Stimulated activated CD4-positive, alpha-beta T cell treated with anti-CD3 and anti-CD28 coated beads, Interleukin-2, amount 100 ng/mL, for 48 hours (primary cell): ENCODE data around the gene VNN1.
"Not testable (repeated sequence)": the region's sequence is repeated elsewhere in the genome, so short reads cannot be mapped to it uniquely, and the experiment has no call there.

ENCODE experiments used
- DNase-seq, 2 donors: peaks; one replicate each; pipeline ENCODE4 v3.0.0-alpha.2; 2020

VNN1 gene

GRCh38 chr6:132725471-132725870, 11.6 kb upstream of the VNN1 start:
- no peak for DNase-seq

GRCh38 chr6:132719736-132720448, 6.0 kb upstream of the VNN1 start:
- no peak for DNase-seq

- DNase-seq = no peak
Observed at GRCh38 chr6:132715881-132716637, 2.2 kb upstream of the VNN1 start.

GRCh38 chr6:132715204-132715603, 1.3 kb upstream of the VNN1 start:
- DNase-seq = no peak

- DNase-seq = no peak
Observed at GRCh38 chr6:132714160-132714559, 305 bp upstream of the VNN1 start.

- DNase-seq = no peak
Observed at GRCh38 chr6:132712366-132712765, 1.5 kb downstream of the VNN1 start.

GRCh38 chr6:132708771-132709170, 5.1 kb downstream of the VNN1 start:
- DNase-seq = no peak

- no peak for DNase-seq
Observed at GRCh38 chr6:132708002-132708401, 5.9 kb downstream of the VNN1 start.

GRCh38 chr6:132706756-132707155, 7.1 kb downstream of the VNN1 start:
- not testable (repeated sequence) for DNase-seq

- DNase-seq = no peak
Observed at GRCh38 chr6:132703936-132704335, 9.9 kb downstream of the VNN1 start.

- DNase-seq = no peak
Observed at GRCh38 chr6:132698608-132699007, 15.2 kb downstream of the VNN1 start.

GRCh38 chr6:132695773-132696172, 18.1 kb downstream of the VNN1 start:
- no peak for DNase-seq

- no peak for DNase-seq
Observed at GRCh38 chr6:132693478-132693877, 20.4 kb downstream of the VNN1 start.

GRCh38 chr6:132690678-132691077, 23.2 kb downstream of the VNN1 start:
- DNase-seq = no peak

GRCh38 chr6:132687306-132687705, 26.5 kb downstream of the VNN1 start:
- no peak for DNase-seq

- DNase-seq = no peak
Observed at GRCh38 chr6:132686531-132686930, 27.3 kb downstream of the VNN1 start.

GRCh38 chr6:132685009-132685408, 28.8 kb downstream of the VNN1 start:
- no peak for DNase-seq

GRCh38 chr6:132684272-132684671, 29.6 kb downstream of the VNN1 start:
- DNase-seq = no peak

GRCh38 chr6:132683543-132683942, 30.3 kb downstream of the VNN1 start:
- no peak for DNase-seq

- not testable (repeated sequence) for DNase-seq
Observed at GRCh38 chr6:132679094-132679493, 34.8 kb downstream of the VNN1 start.

- DNase-seq = no peak
Observed at GRCh38 chr6:132675749-132676148, 38.1 kb downstream of the VNN1 start.

GRCh38 chr6:132675002-132675401, 38.9 kb downstream of the VNN1 start:
- no peak for DNase-seq

- DNase-seq = no peak
Observed at GRCh38 chr6:132673376-132674094, 40.3 kb downstream of the VNN1 start.

GRCh38 chr6:132671295-132671694, 42.6 kb downstream of the VNN1 start:
- no peak for DNase-seq
